Progenitor cell of endocrine pancreas (in vitro differentiated cells): ENCODE measurements around the gene SLC27A3. TPM values are rescaled to one million over a fixed set of nuclear protein-coding genes. Genes with fewer than 3 reads are reported as not detected.

ENCODE experiments used
- DNase-seq: peaks from one replicate; pipeline ENCODE4 v3.0.0; 2021; ENCODE audit warnings: low spot score; ENCODE audit not compliant: unreplicated experiment
- H3K27ac Mint-ChIP-seq: 2 replicates; pipeline ENCODE4 v1.8.0; 2021; ENCODE audit warnings: mild to moderate bottlenecking, moderate library complexity, mixed read lengths
- H3K27me3 Mint-ChIP-seq: 2 replicates; pipeline ENCODE4 v1.8.0; 2021; ENCODE audit warnings: mixed read lengths
- H3K36me3 Mint-ChIP-seq: 2 replicates; pipeline ENCODE4 v1.8.0; 2022; ENCODE audit warnings: mixed read lengths; ENCODE audit not compliant: insufficient read depth
- H3K4me1 Mint-ChIP-seq: 2 replicates; pipeline ENCODE4 v1.8.0; 2021; ENCODE audit warnings: low read depth, mixed read lengths
- H3K4me3 Mint-ChIP-seq: 2 replicates; pipeline ENCODE4 v1.8.0; 2021; ENCODE audit warnings: low read depth, mild to moderate bottlenecking, moderate library complexity, mixed read lengths
- H3K9me3 Mint-ChIP-seq: 2 replicates; pipeline ENCODE4 v1.8.0; 2021; ENCODE audit warnings: low read depth, mixed read lengths
- CTCF ChIP-seq: fragments of 200-600 bp; sonication (generic); IDR thresholded peaks from one replicate; pipeline ENCODE4 v1.5.0; 2021; ENCODE audit warnings: antibody characterized with exemption, mild to moderate bottlenecking; ENCODE audit not compliant: unreplicated experiment
- total RNA-seq: library from RNA; stranded (reverse); gene quantifications from 2 replicates; pipeline ENCODE4 v1.2.1, GENCODE V29; 2021

Gene SLC27A3
- total RNA-seq, 1 donor from 2014 or later = 36.6 TPM

- no peaks in the 10 kb centered on the region for H3K9me3 Mint-ChIP-seq
- H3K4me3 Mint-ChIP-seq = peak overlapping the region; percentile 81
- DNase-seq = peak; percentile 78
- peaks cover 11% of the 10 kb centered on the region for H3K36me3 Mint-ChIP-seq
- peak; percentile 46 for TF ChIP-seq CTCF
- H3K4me1 Mint-ChIP-seq = peaks cover 11% of the 10 kb centered on the region
- H3K27ac Mint-ChIP-seq = peak overlapping the region; percentile 89
- no peaks in the 10 kb centered on the region for H3K27me3 Mint-ChIP-seq
Observed at GRCh38 chr1:153775458-153776327, 486 bp downstream of the SLC27A3 start.

- H3K27me3 Mint-ChIP-seq = no peaks in the 10 kb centered on the region
- DNase-seq = no peak
- H3K9me3 Mint-ChIP-seq = no peaks in the 10 kb centered on the region
- peak overlapping the region; percentile 88 for H3K27ac Mint-ChIP-seq
- H3K4me3 Mint-ChIP-seq = peak overlapping the region; percentile 81
- H3K36me3 Mint-ChIP-seq = peaks cover 10% of the 10 kb centered on the region
- H3K4me1 Mint-ChIP-seq = peaks cover 11% of the 10 kb centered on the region
- no peak for TF ChIP-seq CTCF
Observed at GRCh38 chr1:153776352-153776751, 1.1 kb downstream of the SLC27A3 start.

GRCh38 chr1:153776845-153777370 is 1.7 kb downstream of the SLC27A3 start:
- peak overlapping the region; percentile 47 for H3K4me3 Mint-ChIP-seq
- TF ChIP-seq CTCF = no peak
- no peak for DNase-seq
- H3K9me3 Mint-ChIP-seq = no peaks in the 10 kb centered on the region
- H3K36me3 Mint-ChIP-seq = peaks cover 10% of the 10 kb centered on the region
- peak overlapping the region; percentile 88 for H3K27ac Mint-ChIP-seq
- H3K27me3 Mint-ChIP-seq = no peaks in the 10 kb centered on the region
- peaks cover 11% of the 10 kb centered on the region for H3K4me1 Mint-ChIP-seq

GRCh38 chr1:153777648-153778047 is 2.4 kb downstream of the SLC27A3 start:
- Mint-ChIP-seq H3K4me1 (peaks cover 11% of the 10 kb centered on the region), H3K27me3 (no peaks in the 10 kb centered on the region), H3K4me3 (no peak overlapping the region), H3K27ac (no peak overlapping the region), H3K36me3 (peaks cover 10% of the 10 kb centered on the region), H3K9me3 (no peaks in the 10 kb centered on the region)
- no peak for DNase-seq
- TF ChIP-seq CTCF = no peak

- TF ChIP-seq CTCF = no peak
- Mint-ChIP-seq H3K36me3 (peaks cover 10% of the 10 kb centered on the region), H3K27me3 (no peaks in the 10 kb centered on the region), H3K27ac (no peak overlapping the region), H3K9me3 (no peaks in the 10 kb centered on the region), H3K4me3 (no peak overlapping the region), H3K4me1 (peaks cover 12% of the 10 kb centered on the region)
- DNase-seq = no peak
Observed at GRCh38 chr1:153778051-153778823, 3.0 kb downstream of the SLC27A3 start.
